WTC11 (cell line): ENCODE data around the gene UBAP2. TPM values are rescaled to one million over a fixed set of nuclear protein-coding genes. Genes with fewer than 3 reads are reported as not detected.

Source experiments
- ATAC-seq: fragments of 200-7000 bp; cut with Tn5 transposase; 2 replicates; pipeline ENCODE4 v1.10.0; 2021; ENCODE audit warnings: mild to moderate bottlenecking, moderate library complexity
- CTCF ChIA-PET: fragments of 300-600 bp; sonication (Branson Sonifier 250); formaldehyde crosslinking; loops from one replicate; lab custom pipeline; 2021; ENCODE audit warnings: antibody characterized with exemption; lab: Charles Lee
- POLR2A ChIA-PET: fragments of 350-600 bp; sonication (Branson Sonifier 250); formaldehyde crosslinking; loops from one replicate; lab custom pipeline; 2021; ENCODE audit warnings: antibody characterized with exemption; lab: Charles Lee
- DNase-seq: peaks from one replicate; pipeline ENCODE4 v3.0.0; 2021; ENCODE audit warnings: low spot score
- H3K27ac Mint-ChIP-seq: 2 replicates; pipeline ENCODE4 v1.8.0; 2021; ENCODE audit warnings: mixed read lengths
- H3K27me3 Mint-ChIP-seq: 2 replicates; pipeline ENCODE4 v1.8.0; 2021; ENCODE audit warnings: low read depth, mild to moderate bottlenecking, moderate library complexity, mixed read lengths
- H3K36me3 Mint-ChIP-seq: 2 replicates; pipeline ENCODE4 v1.8.0; 2021; ENCODE audit warnings: mixed read lengths
- H3K4me1 Mint-ChIP-seq: 2 replicates; pipeline ENCODE4 v1.8.0; 2022; ENCODE audit warnings: mixed read lengths
- H3K4me3 Mint-ChIP-seq: 2 replicates; pipeline ENCODE4 v1.8.0; 2021; ENCODE audit warnings: mild to moderate bottlenecking, moderate library complexity, mixed read lengths
- H3K9me3 Mint-ChIP-seq: 2 replicates; pipeline ENCODE4 v1.8.0; 2021; ENCODE audit warnings: mixed read lengths
- AFF4 ChIP-seq: sonication (generic); formaldehyde crosslinking; IDR thresholded peaks from 2 replicates; pipeline ENCODE4 v1.8.1; 2023; ENCODE audit warnings: mild to moderate bottlenecking, missing genetic modification reagents, borderline replicate concordance
- ATF1 ChIP-seq: sonication (generic); formaldehyde crosslinking; IDR thresholded peaks from 2 replicates; pipeline ENCODE4 v1.8.1; 2023; ENCODE audit warnings: mild to moderate bottlenecking, moderate library complexity, missing genetic modification reagents
- CREB1 ChIP-seq: sonication (generic); formaldehyde crosslinking; IDR thresholded peaks from 2 replicates; pipeline ENCODE4 v1.8.0; 2023; ENCODE audit warnings: mild to moderate bottlenecking, missing genetic modification reagents
- E2F1 ChIP-seq: sonication (generic); formaldehyde crosslinking; IDR thresholded peaks from 2 replicates; pipeline ENCODE4 v1.8.0; 2022; ENCODE audit warnings: mild to moderate bottlenecking, missing genetic modification reagents
- SMAD3 ChIP-seq: sonication (generic); formaldehyde crosslinking; IDR thresholded peaks from 2 replicates; pipeline ENCODE4 v1.8.0; 2022; ENCODE audit warnings: missing genetic modification reagents, mild to moderate bottlenecking, borderline replicate concordance
- SP1 ChIP-seq: sonication (generic); formaldehyde crosslinking; conservative IDR thresholded peaks from 2 replicates; pipeline ENCODE4 v1.8.1; 2022; ENCODE audit warnings: missing genetic modification reagents
- USF1 ChIP-seq: sonication (generic); formaldehyde crosslinking; IDR thresholded peaks from 2 replicates; pipeline ENCODE4 v1.8.0; 2022; ENCODE audit warnings: mild to moderate bottlenecking, missing genetic modification reagents
- ZBTB43 ChIP-seq: sonication (generic); formaldehyde crosslinking; IDR thresholded peaks from 2 replicates; pipeline ENCODE4 v1.8.1; 2023; ENCODE audit warnings: mild to moderate bottlenecking, missing genetic modification reagents
- ZMAT4 ChIP-seq: fragments of 250-450 bp; sonication (Bioruptor Pico); IDR thresholded peaks from 2 replicates; pipeline ENCODE4 v1.9.0; 2021; ENCODE audit warnings: mild to moderate bottlenecking
- ZNF138 ChIP-seq: sonication (generic); formaldehyde crosslinking; conservative IDR thresholded peaks from 2 replicates; pipeline ENCODE4 v1.8.1; 2022; ENCODE audit warnings: mild to moderate bottlenecking, moderate library complexity, missing genetic modification reagents
- ZNF232 ChIP-seq: sonication (generic); formaldehyde crosslinking; IDR thresholded peaks from 2 replicates; pipeline ENCODE4 v1.8.0; 2022; ENCODE audit warnings: mild to moderate bottlenecking, missing genetic modification reagents
- ZNF263 ChIP-seq: sonication (generic); formaldehyde crosslinking; IDR thresholded peaks from 2 replicates; pipeline ENCODE4 v1.8.1; 2022; ENCODE audit warnings: low read depth, mild to moderate bottlenecking, moderate library complexity, missing genetic modification reagents
- ZSCAN18 ChIP-seq: fragments of 250-450 bp; sonication (Bioruptor Pico); IDR thresholded peaks from 2 replicates; pipeline ENCODE4 v2.1.2; 2022; ENCODE audit warnings: mild to moderate bottlenecking, moderate library complexity
- total RNA-seq: library from RNA; stranded (reverse); gene quantifications from 3 replicates; pipeline ENCODE4 v1.2.3, GENCODE V29; 2021
- TF ChIP-seq, protein P1 (sequence below): sonication (generic); formaldehyde crosslinking; IDR thresholded peaks from 2 replicates; pipeline ENCODE4 v1.8.0; 2022; ENCODE audit warnings: mild to moderate bottlenecking, missing genetic modification reagents
- TF ChIP-seq, protein P2 (sequence below): fragments of 250-450 bp; sonication (Bioruptor Pico); IDR thresholded peaks from 2 replicates; pipeline ENCODE4 v1.9.0; 2021; ENCODE audit warnings: mild to moderate bottlenecking, borderline replicate concordance

The UBAP2 gene
- total RNA-seq, 1 experiment from 2014 or later, result 63.9 TPM

DNA sequence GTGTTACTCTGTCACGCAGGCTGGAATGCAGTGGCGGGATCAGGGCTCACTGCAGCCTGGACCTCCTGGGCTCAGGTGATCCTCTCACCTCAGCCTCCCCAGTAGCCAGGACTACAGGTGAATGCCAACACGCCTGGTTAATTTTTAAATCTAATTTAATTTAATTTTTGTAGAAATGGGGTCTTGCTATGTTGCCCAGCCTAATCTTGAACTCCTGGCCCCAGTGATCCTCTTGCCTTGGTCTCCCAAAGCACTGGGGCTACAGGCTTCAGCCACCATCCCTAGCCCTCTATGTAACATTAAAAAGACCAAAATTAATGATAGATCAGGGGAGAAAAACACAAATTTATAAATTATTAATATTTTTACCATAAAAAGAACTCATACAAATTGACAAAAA is 11.3 kb upstream of the UBAP2 start:
- H3K27me3 Mint-ChIP-seq, result no peaks in the 10 kb centered on the region
- H3K4me1 Mint-ChIP-seq, result no peaks in the 10 kb centered on the region
- no peaks in the 10 kb centered on the region for H3K9me3 Mint-ChIP-seq
- H3K27ac Mint-ChIP-seq, result no peak overlapping the region
- ATAC-seq (no peak), DNase-seq (no peak)
- POLR2A ChIA-PET, result no interaction called here
- no peaks in the 10 kb centered on the region for H3K36me3 Mint-ChIP-seq
- CTCF ChIA-PET, result interaction anchor here (1.1 kb wide), 1 partner anchor 14 kb away, joined by 4 read pairs; no protein-coding TSS in a partner anchor
- no peak overlapping the region for H3K4me3 Mint-ChIP-seq
- TF ChIP-seq ZMAT4 (CRISPR knock-in tag) (no peak), USF1 (CRISPR knock-in tag) (no peak), ZNF138 (CRISPR knock-in tag) (no peak), ATF1 (no peak), ZNF232 (CRISPR knock-in tag) (no peak), ZSCAN18 (CRISPR knock-in tag) (no peak), ZNF263 (no peak), CREB1 (CRISPR knock-in tag) (no peak), E2F1 (CRISPR knock-in tag) (no peak), AFF4 (CRISPR knock-in tag) (no peak), SMAD3 (no peak), SP1 (CRISPR knock-in tag) (no peak), ZBTB43 (CRISPR knock-in tag) (no peak)
- TF ChIP-seq, protein P1, sequence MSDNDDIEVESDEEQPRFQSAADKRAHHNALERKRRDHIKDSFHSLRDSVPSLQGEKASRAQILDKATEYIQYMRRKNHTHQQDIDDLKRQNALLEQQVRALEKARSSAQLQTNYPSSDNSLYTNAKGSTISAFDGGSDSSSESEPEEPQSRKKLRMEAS (CRISPR knock-in tag), result no peak
- TF ChIP-seq, protein P2, sequence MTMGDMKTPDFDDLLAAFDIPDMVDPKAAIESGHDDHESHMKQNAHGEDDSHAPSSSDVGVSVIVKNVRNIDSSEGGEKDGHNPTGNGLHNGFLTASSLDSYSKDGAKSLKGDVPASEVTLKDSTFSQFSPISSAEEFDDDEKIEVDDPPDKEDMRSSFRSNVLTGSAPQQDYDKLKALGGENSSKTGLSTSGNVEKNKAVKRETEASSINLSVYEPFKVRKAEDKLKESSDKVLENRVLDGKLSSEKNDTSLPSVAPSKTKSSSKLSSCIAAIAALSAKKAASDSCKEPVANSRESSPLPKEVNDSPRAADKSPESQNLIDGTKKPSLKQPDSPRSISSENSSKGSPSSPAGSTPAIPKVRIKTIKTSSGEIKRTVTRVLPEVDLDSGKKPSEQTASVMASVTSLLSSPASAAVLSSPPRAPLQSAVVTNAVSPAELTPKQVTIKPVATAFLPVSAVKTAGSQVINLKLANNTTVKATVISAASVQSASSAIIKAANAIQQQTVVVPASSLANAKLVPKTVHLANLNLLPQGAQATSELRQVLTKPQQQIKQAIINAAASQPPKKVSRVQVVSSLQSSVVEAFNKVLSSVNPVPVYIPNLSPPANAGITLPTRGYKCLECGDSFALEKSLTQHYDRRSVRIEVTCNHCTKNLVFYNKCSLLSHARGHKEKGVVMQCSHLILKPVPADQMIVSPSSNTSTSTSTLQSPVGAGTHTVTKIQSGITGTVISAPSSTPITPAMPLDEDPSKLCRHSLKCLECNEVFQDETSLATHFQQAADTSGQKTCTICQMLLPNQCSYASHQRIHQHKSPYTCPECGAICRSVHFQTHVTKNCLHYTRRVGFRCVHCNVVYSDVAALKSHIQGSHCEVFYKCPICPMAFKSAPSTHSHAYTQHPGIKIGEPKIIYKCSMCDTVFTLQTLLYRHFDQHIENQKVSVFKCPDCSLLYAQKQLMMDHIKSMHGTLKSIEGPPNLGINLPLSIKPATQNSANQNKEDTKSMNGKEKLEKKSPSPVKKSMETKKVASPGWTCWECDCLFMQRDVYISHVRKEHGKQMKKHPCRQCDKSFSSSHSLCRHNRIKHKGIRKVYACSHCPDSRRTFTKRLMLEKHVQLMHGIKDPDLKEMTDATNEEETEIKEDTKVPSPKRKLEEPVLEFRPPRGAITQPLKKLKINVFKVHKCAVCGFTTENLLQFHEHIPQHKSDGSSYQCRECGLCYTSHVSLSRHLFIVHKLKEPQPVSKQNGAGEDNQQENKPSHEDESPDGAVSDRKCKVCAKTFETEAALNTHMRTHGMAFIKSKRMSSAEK, result no peak
